Uterus (tissue), 4 donors: Measurements from ENCODE around the gene SEC22A. TPM values are rescaled to one million over a fixed set of nuclear protein-coding genes. Genes with fewer than 3 reads are reported as not detected.

Source experiments
- DNase-seq, 2 donors: peaks; one replicate each; pipeline ENCODE4 v3.0.0-alpha.2; 2019 to 2020
- H3K27ac ChIP-seq, 2 donors: fragments of 200-600 bp; sonication (generic); 1 replicate in 1 of 2; 2 replicates in 1 of 2; pipeline ENCODE4 v1.5.1; 2016 to 2018
- H3K27me3 ChIP-seq, 2 donors: fragments of 200-600 bp; sonication (generic); one replicate each; pipeline ENCODE4 v1.5.1; 2018 to 2019; ENCODE audit warnings: control low read depth in 1 of 2
- H3K36me3 ChIP-seq, 2 donors: fragments of 200-600 bp; sonication (generic); one replicate each; pipeline ENCODE4 v1.5.1; 2019; ENCODE audit warnings: control low read depth in 1 of 2
- H3K4me1 ChIP-seq, 2 donors: fragments of 200-600 bp; sonication (generic); one replicate each; pipeline ENCODE4 v1.5.1; 2018 to 2019; ENCODE audit warnings: control low read depth in 1 of 2
- H3K4me3 ChIP-seq, 2 donors: fragments of 200-600 bp; sonication (generic); 1 replicate in 1 of 2; 2 replicates in 1 of 2; pipeline ENCODE4 v1.5.1; 2018 to 2019; ENCODE audit warnings: mild to moderate bottlenecking in 1 of 2
- H3K9me3 ChIP-seq, 2 donors: fragments of 200-600 bp; sonication (generic); one replicate each; pipeline ENCODE4 v1.5.1; 2019; ENCODE audit warnings: control low read depth in 1 of 2
- POLR2A ChIP-seq, 2 donors: fragments of 450-650 bp; IDR thresholded peaks; one replicate each; pipeline ENCODE4 v1.6.1; 2016; ENCODE audit warnings: antibody characterized with exemption in 2 of 2, mild to moderate bottlenecking in 1 of 2, moderate library complexity in 1 of 2
- intact Hi-C: fragments of 100-400 bp; cut with DNase I; formaldehyde crosslinking; loops from one replicate; pipeline ENCODE4 v1.15.1; 2023; ENCODE audit warnings: low total_unique reads
- total RNA-seq, 4 donors: library from RNA; depleted of rRNA in 3 of 4; stranded (reverse); fragments of >200 nt in 3 of 4; gene quantifications; one replicate each; pipeline versions ENCODE4 v1.1.0 to v1.2.4, GENCODE V29; 2014 to 2023
- TF ChIP-seq, protein P1 (sequence below), 4 experiments: fragments of 200-600 bp in 2 of 4; fragments of 450-650 bp in 2 of 4; sonication (generic) in 2 of 4; IDR thresholded peaks; one replicate each; pipeline ENCODE4 v1.5.1; 2016 to 2019; ENCODE audit warnings: antibody characterized with exemption in 4 of 4, mild to moderate bottlenecking in 2 of 4, moderate library complexity in 1 of 4
- donor health status: DM: yes; HTN: yes; CAD: no.

Gene SEC22A
- total RNA-seq, 4 donors from 2014 or later: 14.9 to 103 (median 35.6) TPM

- no peak for DNase-seq
- Histone ChIP-seq H3K4me1 (no peaks in the 10 kb centered on the region), H3K36me3 (no peaks in the 10 kb centered on the region), H3K4me3 (no peak overlapping the region), H3K27me3 (no peaks in the 10 kb centered on the region), H3K9me3 (no peaks in the 10 kb centered on the region), H3K27ac (no peak overlapping the region)
- intact Hi-C loops: no loop called here
- TF ChIP-seq, protein P1, sequence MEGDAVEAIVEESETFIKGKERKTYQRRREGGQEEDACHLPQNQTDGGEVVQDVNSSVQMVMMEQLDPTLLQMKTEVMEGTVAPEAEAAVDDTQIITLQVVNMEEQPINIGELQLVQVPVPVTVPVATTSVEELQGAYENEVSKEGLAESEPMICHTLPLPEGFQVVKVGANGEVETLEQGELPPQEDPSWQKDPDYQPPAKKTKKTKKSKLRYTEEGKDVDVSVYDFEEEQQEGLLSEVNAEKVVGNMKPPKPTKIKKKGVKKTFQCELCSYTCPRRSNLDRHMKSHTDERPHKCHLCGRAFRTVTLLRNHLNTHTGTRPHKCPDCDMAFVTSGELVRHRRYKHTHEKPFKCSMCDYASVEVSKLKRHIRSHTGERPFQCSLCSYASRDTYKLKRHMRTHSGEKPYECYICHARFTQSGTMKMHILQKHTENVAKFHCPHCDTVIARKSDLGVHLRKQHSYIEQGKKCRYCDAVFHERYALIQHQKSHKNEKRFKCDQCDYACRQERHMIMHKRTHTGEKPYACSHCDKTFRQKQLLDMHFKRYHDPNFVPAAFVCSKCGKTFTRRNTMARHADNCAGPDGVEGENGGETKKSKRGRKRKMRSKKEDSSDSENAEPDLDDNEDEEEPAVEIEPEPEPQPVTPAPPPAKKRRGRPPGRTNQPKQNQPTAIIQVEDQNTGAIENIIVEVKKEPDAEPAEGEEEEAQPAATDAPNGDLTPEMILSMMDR (IDR thresholded peaks at IDR 0.05): no peak
- no peak for TF ChIP-seq POLR2A (IDR thresholded peaks at IDR 0.05)
Observed at GRCh38 chr3:123158899-123159390, 42.8 kb upstream of the SEC22A start.

- TF ChIP-seq, protein P1 (IDR thresholded peaks at IDR 0.05): no peak
- TF ChIP-seq POLR2A (IDR thresholded peaks at IDR 0.05): no peak
Observed at GRCh38 chr3:123159926-123160635, 41.7 kb upstream of the SEC22A start.

GRCh38 chr3:123161167-123161566 is 40.6 kb upstream of the SEC22A start:
- DNase-seq: no peak
- TF ChIP-seq POLR2A (IDR thresholded peaks at IDR 0.05): no peak
- TF ChIP-seq, protein P1 (IDR thresholded peaks at IDR 0.05): no peak
- Histone ChIP-seq H3K27ac (no peak overlapping the region), H3K9me3 (no peaks in the 10 kb centered on the region), H3K27me3 (no peaks in the 10 kb centered on the region), H3K4me1 (no peaks in the 10 kb centered on the region), H3K36me3 (no peaks in the 10 kb centered on the region), H3K4me3 (no peak overlapping the region)
- intact Hi-C loops: no loop called here

More at GRCh38 chr3:123159926-123160635, 41.7 kb upstream of the SEC22A start:
- Histone ChIP-seq H3K4me3 (no peak overlapping the region), H3K27me3 (no peaks in the 10 kb centered on the region), H3K36me3 (no peaks in the 10 kb centered on the region), H3K9me3 (no peaks in the 10 kb centered on the region), H3K4me1 (no peaks in the 10 kb centered on the region), H3K27ac (no peak overlapping the region)
- no peak for DNase-seq
- intact Hi-C loops: no loop called here

DNA sequence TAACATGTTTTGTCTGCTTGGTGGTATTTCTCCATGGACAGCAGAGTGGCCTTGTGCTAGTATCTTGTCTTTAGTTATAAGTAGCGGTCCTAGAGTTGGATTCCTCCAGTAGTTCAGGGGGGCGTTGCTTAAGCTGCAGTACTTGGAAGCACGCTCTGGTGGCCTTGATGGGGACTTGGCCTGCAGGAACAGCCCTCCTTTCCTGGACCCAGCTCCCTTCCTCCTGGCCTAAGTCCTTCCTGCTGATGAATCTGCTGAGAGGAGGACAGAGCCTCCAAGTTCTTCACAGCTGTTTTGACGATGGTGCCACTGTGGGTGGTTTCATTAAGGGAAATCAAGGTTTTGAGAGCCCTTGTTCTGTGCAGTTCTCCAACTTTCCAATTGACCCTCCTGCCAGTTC is 38.6 kb upstream of the SEC22A start:
- no peak for DNase-seq
- Histone ChIP-seq H3K27me3 (no peaks in the 10 kb centered on the region), H3K4me3 (no peak overlapping the region), H3K4me1 (no peaks in the 10 kb centered on the region), H3K27ac (no peak overlapping the region), H3K36me3 (no peaks in the 10 kb centered on the region), H3K9me3 (no peaks in the 10 kb centered on the region)
- no peak for TF ChIP-seq POLR2A (IDR thresholded peaks at IDR 0.05)
- TF ChIP-seq, protein P1 (IDR thresholded peaks at IDR 0.05): no peak
- intact Hi-C loops: no loop called here

DNA sequence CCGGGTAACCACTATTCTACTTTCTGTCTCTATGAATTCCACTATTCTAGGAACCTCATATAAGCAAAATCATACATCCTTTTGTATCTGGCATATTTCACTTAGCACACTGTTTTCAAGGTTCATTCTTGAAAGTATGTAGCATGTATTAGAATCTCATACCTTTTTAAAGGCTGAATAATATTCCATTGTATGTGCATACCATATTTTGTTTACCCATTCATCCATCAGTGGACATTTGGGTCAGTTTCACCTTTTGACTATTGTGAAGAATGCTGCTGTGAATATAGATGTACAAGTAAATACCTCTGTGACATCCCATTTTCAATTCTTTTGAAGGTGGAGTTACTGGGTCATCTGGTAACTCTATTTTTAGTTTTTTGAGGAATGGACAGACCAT is 36.6 kb upstream of the SEC22A start:
- intact Hi-C loops: no loop called here
- TF ChIP-seq POLR2A (IDR thresholded peaks at IDR 0.05): no peak
- TF ChIP-seq, protein P1 (IDR thresholded peaks at IDR 0.05): no peak
- H3K9me3 ChIP-seq: no peaks in the 10 kb centered on the region
- no peaks in the 10 kb centered on the region for H3K36me3 ChIP-seq
- H3K27me3 ChIP-seq: no peaks in the 10 kb centered on the region
- no peak overlapping the region for H3K27ac ChIP-seq
- no peak for DNase-seq
- no peaks in the 10 kb centered on the region for H3K4me1 ChIP-seq
- no peak overlapping the region for H3K4me3 ChIP-seq
